Keratinocyte (primary cell): ENCODE measurements around the gene PNP. TPM values are rescaled to one million over a fixed set of nuclear protein-coding genes. Genes with fewer than 3 reads are reported as not detected.

Source experiments
- DNase-seq: peaks from one replicate; pipeline ENCODE4 v3.0.0-alpha.2; 2011; ENCODE audit warnings: low read depth, missing footprints, low spot score
- FAIRE-seq: peaks from 2 replicates; lab custom pipeline; 2011; peaks lifted over from hg19 to GRCh38; lab: Jason Lieb, UNC
- H2AFZ ChIP-seq: 2 replicates; pipeline ENCODE4 v1.6.0; 2012; ENCODE audit warnings: low read length, control low read depth, inconsistent platforms; ENCODE audit not compliant: control insufficient read depth
- H3K27ac ChIP-seq: 2 replicates; pipeline ENCODE4 v1.5.1; 2011; ENCODE audit warnings: low read length; ENCODE audit not compliant: control insufficient read depth, insufficient read depth
- H3K27me3 ChIP-seq: 3 replicates; pipeline ENCODE4 v1.6.0; 2011; ENCODE audit warnings: low read length; ENCODE audit not compliant: control insufficient read depth, insufficient read depth; ENCODE audit errors: extremely low read depth
- H3K36me3 ChIP-seq, 2 experiments: 2 replicates in 1 of 2; 3 replicates in 1 of 2; pipeline ENCODE4 v1.5.1; 2011; ENCODE audit warnings: low read length in 2 of 2, mild to moderate bottlenecking in 1 of 2; ENCODE audit not compliant: control insufficient read depth in 2 of 2, insufficient read depth in 2 of 2; ENCODE audit errors: extremely low read depth in 1 of 2
- H3K4me1 ChIP-seq: 3 replicates; pipeline ENCODE4 v1.5.1; 2011; ENCODE audit warnings: low read length; ENCODE audit not compliant: control insufficient read depth, insufficient read depth; ENCODE audit errors: extremely low read depth
- H3K4me2 ChIP-seq: 3 replicates; pipeline ENCODE4 v1.6.0; 2011; ENCODE audit warnings: low read depth, low read length; ENCODE audit not compliant: control insufficient read depth, insufficient read depth; ENCODE audit errors: extremely low read depth
- H3K4me3 ChIP-seq, 3 experiments: fragments of 200-600 bp in 1 of 3; sonication (generic) in 1 of 3; 2 replicates in 2 of 3; 3 replicates in 1 of 3; pipeline ENCODE4 v1.5.1; 2011 to 2016; ENCODE audit warnings: low read length in 3 of 3, mild to moderate bottlenecking in 3 of 3, control low read depth in 2 of 3, inconsistent platforms in 1 of 3, low read depth in 1 of 3, mixed read lengths in 1 of 3, mixed run types in 1 of 3, moderate library complexity in 1 of 3; ENCODE audit not compliant: control insufficient read depth in 2 of 3, insufficient read depth in 2 of 3; ENCODE audit errors: extremely low read depth in 1 of 3
- H3K79me2 ChIP-seq: 2 replicates; pipeline ENCODE4 v1.6.0; 2012; ENCODE audit warnings: low read length; ENCODE audit not compliant: control insufficient read depth, insufficient read depth
- H3K9ac ChIP-seq: 3 replicates; pipeline ENCODE4 v1.6.0; 2011; ENCODE audit warnings: low read length; ENCODE audit not compliant: control insufficient read depth, insufficient read depth; ENCODE audit errors: extremely low read depth
- H3K9me1 ChIP-seq: 3 replicates; pipeline ENCODE4 v1.6.0; 2011; ENCODE audit warnings: low read length; ENCODE audit not compliant: control insufficient read depth, insufficient read depth; ENCODE audit errors: extremely low read depth
- H3K9me3 ChIP-seq: 2 replicates; pipeline ENCODE4 v1.5.1; 2012; ENCODE audit warnings: low read depth, low read length; ENCODE audit not compliant: control insufficient read depth
- H4K20me1 ChIP-seq: 3 replicates; pipeline ENCODE4 v1.6.0; 2011; ENCODE audit warnings: low read length; ENCODE audit not compliant: control insufficient read depth, insufficient read depth; ENCODE audit errors: extremely low read depth
- CTCF ChIP-seq, 3 experiments: IDR thresholded peaks in 1 of 3; conservative IDR thresholded peaks in 1 of 3; optimal IDR thresholded peaks in 1 of 3; 2 replicates in 2 of 3; 3 replicates in 1 of 3; pipeline versions ENCODE3 to v1.5.1; 2011; ENCODE audit warnings: low read length in 3 of 3, mild to moderate bottlenecking in 3 of 3, moderate library complexity in 2 of 3, control low read depth in 1 of 3, inconsistent platforms in 1 of 3; ENCODE audit not compliant: insufficient read depth in 2 of 3; ENCODE audit errors: extremely low read depth in 1 of 3
- EZH2 ChIP-seq: IDR thresholded peaks from one replicate; pipeline ENCODE4 v1.6.1; 2012; ENCODE audit warnings: inconsistent platforms, mild to moderate bottlenecking, low read length, moderate library complexity
- dilution Hi-C: fragments of 300-500 bp; cut with MboI; formaldehyde crosslinking; loops from one replicate; pipeline ENCODE4 v1.7.0; 2020; ENCODE audit warnings: low sequenced_read_pairs; ENCODE audit not compliant: extremely low pct_ligation_motif_present
- polyA plus RNA-seq, 5 experiments: library from polyadenylated mRNA; depleted of rRNA in 3 of 5; stranded (reverse) in 3 of 5; stranded (forward) in 1 of 5; unstranded in 1 of 5; fragments of >200 nt; gene quantifications; 1 replicate in 1 of 5; 2 replicates in 3 of 5; 3 replicates in 1 of 5; pipeline versions ENCODE4 v1.2.1 to v1.2.3, GENCODE V29; 2011 to 2012; ENCODE audit warnings: missing spikeins in 2 of 5, low read depth in 1 of 5, low replicate concordance in 1 of 5

PNP gene
- polyA plus RNA-seq, 1 donor (not counting 4 experiments of a cell fraction or from before 2014, with no cell fraction given) = 325 TPM

DNA sequence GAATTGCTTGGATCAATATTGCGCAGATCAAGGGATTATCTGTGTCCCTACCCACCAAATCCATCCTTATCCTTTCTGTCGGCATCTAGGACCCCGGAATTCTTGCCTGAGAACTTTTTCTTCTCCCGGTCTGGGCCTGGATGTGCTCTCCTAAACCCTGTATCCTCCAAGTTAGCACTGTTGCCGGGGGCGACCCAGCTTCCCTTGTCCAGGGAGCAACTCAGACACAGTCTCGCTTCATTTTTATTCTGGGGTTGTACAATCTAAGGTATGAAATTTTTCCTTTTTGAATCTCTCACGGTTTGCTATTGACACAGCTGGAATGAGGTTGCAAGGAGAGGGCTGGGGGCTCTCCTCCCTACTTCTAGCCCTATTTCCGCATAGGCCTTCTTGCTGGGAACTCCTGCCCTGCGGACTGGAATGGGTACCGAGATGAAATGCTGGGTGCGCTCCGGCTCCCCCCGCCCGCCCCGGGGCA lies 403 bp upstream of the PNP start:
- peak overlapping the region; percentile 92 for H3K4me2 ChIP-seq
- H3K27ac ChIP-seq = peak overlapping the region; percentile 91
- DNase-seq = no peak
- peak overlapping the region; percentile 97 for H3K9ac ChIP-seq
- peaks cover 4% of the 10 kb centered on the region for H4K20me1 ChIP-seq
- H3K4me3 ChIP-seq = peak overlapping the region; percentile 79 to 93 (median 87)
- no peaks in the 10 kb centered on the region for H3K27me3 ChIP-seq
- dilution Hi-C loops = no loop called here
- peaks cover 18% of the 10 kb centered on the region for H3K4me1 ChIP-seq
- peaks cover 7 to 21% of the 10 kb centered on the region in 2 experiments for H3K36me3 ChIP-seq
- no peak overlapping the region for H2AFZ ChIP-seq
- TF ChIP-seq CTCF (optimal IDR thresholded peaks at IDR 0.05 in 1 of 3, IDR thresholded peaks at IDR 0.05 in 1 of 3, conservative IDR thresholded peaks at IDR 0.05 in 1 of 3; ENCODE audit: extremely low read depth in 1 of 3, insufficient read depth in 2 of 3, low read length in 3 of 3) = no peak
- no peak for TF ChIP-seq EZH2
- H3K79me2 ChIP-seq = peaks cover 43% of the 10 kb centered on the region
- no peak for FAIRE-seq
- H3K9me3 ChIP-seq = no peaks in the 10 kb centered on the region
- no peaks in the 10 kb centered on the region for H3K9me1 ChIP-seq

- Histone ChIP-seq H3K9ac (peak overlapping the region; percentile 97), H2AFZ (peak overlapping the region; percentile 66), H4K20me1 (peaks cover 7% of the 10 kb centered on the region), H3K4me1 (peaks cover 18% of the 10 kb centered on the region), H3K4me3 (peak overlapping the region; percentile 79 to 93 (median 87)), H3K36me3 (peaks cover 12 to 33% of the 10 kb centered on the region in 2 experiments), H3K4me2 (peak overlapping the region; percentile 92), H3K9me3 (no peaks in the 10 kb centered on the region), H3K27ac (peak overlapping the region; percentile 91), H3K9me1 (no peaks in the 10 kb centered on the region), H3K79me2 (peaks cover 50% of the 10 kb centered on the region), H3K27me3 (no peaks in the 10 kb centered on the region)
- FAIRE-seq (peak; percentile 76), DNase-seq (no peak)
- TF ChIP-seq CTCF (optimal IDR thresholded peaks at IDR 0.05 in 1 of 3, IDR thresholded peaks at IDR 0.05 in 1 of 3, conservative IDR thresholded peaks at IDR 0.05 in 1 of 3; ENCODE audit: extremely low read depth in 1 of 3, insufficient read depth in 2 of 3, low read length in 3 of 3) (no peak), EZH2 (no peak)
- dilution Hi-C loops = no loop called here
Measured at GRCh38 chr14:20469890-20470602, 840 bp downstream of the PNP start.
